Breast epithelium (tissue), 4 donors: ENCODE data around the gene INHA. TPM values are rescaled to one million over a fixed set of nuclear protein-coding genes. Genes with fewer than 3 reads are reported as not detected.

Experiments used
- DNase-seq, 2 donors: peaks; one replicate each; pipeline ENCODE4 v3.0.0-alpha.2; 2019; ENCODE audit warnings: low spot score in 2 of 2
- H3K27ac ChIP-seq, 2 donors: fragments of 200-600 bp; sonication (generic) in 1 of 2; one replicate each; pipeline ENCODE4 v1.5.1; 2016 to 2019; ENCODE audit warnings: mild to moderate bottlenecking in 1 of 2
- H3K27me3 ChIP-seq, 2 donors: fragments of 200-600 bp; sonication (generic) in 1 of 2; one replicate each; pipeline versions ENCODE4 v1.5.1 to v1.6.0; 2017 to 2019; ENCODE audit warnings: control low read depth in 1 of 2, mild to moderate bottlenecking in 1 of 2
- H3K36me3 ChIP-seq: fragments of 200-600 bp; one replicate; pipeline ENCODE4 v1.5.1; 2019
- H3K4me1 ChIP-seq, 2 donors: fragments of 200-600 bp; sonication (generic); one replicate each; pipeline ENCODE4 v1.5.1; 2016 to 2019; ENCODE audit warnings: control low read depth in 1 of 2
- H3K4me3 ChIP-seq, 3 donors: fragments of 200-600 bp; sonication (generic); 1 replicate in 2 of 3; 2 replicates in 1 of 3; pipeline ENCODE4 v1.5.1; 2016 to 2019; ENCODE audit warnings: mild to moderate bottlenecking in 3 of 3, moderate library complexity in 2 of 3
- H3K9me3 ChIP-seq, 2 donors: fragments of 200-600 bp; sonication (generic) in 1 of 2; one replicate each; pipeline ENCODE4 v1.5.1; 2016 to 2019; ENCODE audit warnings: control low read depth in 1 of 2
- CTCF ChIP-seq, 3 donors: fragments of 450-650 bp; IDR thresholded peaks; one replicate each; pipeline ENCODE4 v1.5.1; 2016 to 2017; ENCODE audit warnings: antibody characterized with exemption in 3 of 3, mild to moderate bottlenecking in 3 of 3, moderate library complexity in 3 of 3
- POLR2A ChIP-seq: fragments of 450-650 bp; IDR thresholded peaks from one replicate; pipeline ENCODE4 v1.6.1; 2016; ENCODE audit warnings: antibody characterized with exemption, mild to moderate bottlenecking, moderate library complexity
- POLR2AphosphoS5 ChIP-seq, 3 donors: sonication (generic); formaldehyde crosslinking; IDR thresholded peaks; one replicate each; pipeline ENCODE4 v1.6.1; 2017; ENCODE audit warnings: antibody characterized with exemption in 3 of 3
- intact Hi-C: fragments of 100-400 bp; cut with DNase I; formaldehyde crosslinking; loops from one replicate; pipeline ENCODE4 v1.15.1; 2023; ENCODE audit warnings: low total_unique reads
- total RNA-seq, 3 donors: library from RNA; depleted of rRNA; stranded (reverse); fragments of >200 nt; gene quantifications; one replicate each; pipeline ENCODE4 v1.1.0, GENCODE V29; 2016

Gene INHA
- total RNA-seq, 3 donors from 2014 or later, result 0.64 to 0.73 TPM; not detected in 1

GRCh38 chr2:219616550-219616949 lies 44.4 kb downstream of the INHA start:
- intact Hi-C loops, result no loop called here
- no peak for DNase-seq

GRCh38 chr2:219618733-219619122 lies 46.6 kb downstream of the INHA start:
- Histone ChIP-seq H3K9me3 (no peaks in the 10 kb centered on the region), H3K27me3 (no peaks in the 10 kb centered on the region), H3K27ac (no peak overlapping the region), H3K36me3 (no peaks in the 10 kb centered on the region), H3K4me1 (no peaks in the 10 kb centered on the region), H3K4me3 (no peak overlapping the region)
- DNase-seq, result no peak
- intact Hi-C loops, result no loop called here
- TF ChIP-seq POLR2AphosphoS5 (IDR thresholded peaks at IDR 0.05), result no peak
- TF ChIP-seq CTCF (IDR thresholded peaks at IDR 0.05), result no peak
- TF ChIP-seq POLR2A, result no peak

More at GRCh38 chr2:219616550-219616949, 44.4 kb downstream of the INHA start:
- Histone ChIP-seq H3K36me3 (no peaks in the 10 kb centered on the region), H3K27me3 (no peaks in the 10 kb centered on the region), H3K27ac (no peak overlapping the region), H3K4me3 (no peak overlapping the region), H3K4me1 (no peaks in the 10 kb centered on the region), H3K9me3 (no peaks in the 10 kb centered on the region)
- TF ChIP-seq POLR2AphosphoS5 (IDR thresholded peaks at IDR 0.05) (no peak), CTCF (IDR thresholded peaks at IDR 0.05) (no peak)

- no peak overlapping the region for H3K4me3 ChIP-seq
- H3K4me1 ChIP-seq, result no peaks in the 10 kb centered on the region
- H3K36me3 ChIP-seq, result no peaks in the 10 kb centered on the region
- intact Hi-C loops, result no loop called here
- no peaks in the 10 kb centered on the region for H3K27me3 ChIP-seq
- no peak overlapping the region for H3K27ac ChIP-seq
- H3K9me3 ChIP-seq, result no peaks in the 10 kb centered on the region
- TF ChIP-seq CTCF (IDR thresholded peaks at IDR 0.05) (no peak), POLR2A (no peak), POLR2AphosphoS5 (IDR thresholded peaks at IDR 0.05) (no peak)
- no peak for DNase-seq
Measured at GRCh38 chr2:219619235-219619634, 47.1 kb downstream of the INHA start.

- TF ChIP-seq POLR2A, result no peak
- TF ChIP-seq POLR2AphosphoS5 (IDR thresholded peaks at IDR 0.05), result no peak
- intact Hi-C loops, result no loop called here
- DNase-seq, result no peak
- H3K36me3 ChIP-seq, result no peaks in the 10 kb centered on the region
- H3K27me3 ChIP-seq, result no peaks in the 10 kb centered on the region
- H3K27ac ChIP-seq, result no peak overlapping the region
- no peaks in the 10 kb centered on the region for H3K9me3 ChIP-seq
- no peaks in the 10 kb centered on the region for H3K4me1 ChIP-seq
- H3K4me3 ChIP-seq, result no peak overlapping the region
Measured at GRCh38 chr2:219620546-219620945, 48.4 kb downstream of the INHA start.

GRCh38 chr2:219621935-219622334 lies 49.8 kb downstream of the INHA start:
- no peaks in the 10 kb centered on the region for H3K36me3 ChIP-seq
- intact Hi-C loops, result no loop called here
- H3K27me3 ChIP-seq, result no peaks in the 10 kb centered on the region
- DNase-seq, result no peak
- H3K4me1 ChIP-seq, result no peaks in the 10 kb centered on the region
- TF ChIP-seq CTCF (IDR thresholded peaks at IDR 0.05) (no peak), POLR2A (no peak), POLR2AphosphoS5 (IDR thresholded peaks at IDR 0.05) (no peak)
- no peaks in the 10 kb centered on the region for H3K9me3 ChIP-seq
- no peak overlapping the region for H3K27ac ChIP-seq
- no peak overlapping the region for H3K4me3 ChIP-seq

GRCh38 chr2:219622472-219622871 lies 50.4 kb downstream of the INHA start:
- Histone ChIP-seq H3K9me3 (no peaks in the 10 kb centered on the region), H3K4me1 (no peaks in the 10 kb centered on the region), H3K36me3 (no peaks in the 10 kb centered on the region), H3K27ac (no peak overlapping the region), H3K4me3 (no peak overlapping the region), H3K27me3 (no peaks in the 10 kb centered on the region)
- no peak for TF ChIP-seq CTCF (IDR thresholded peaks at IDR 0.05)
- TF ChIP-seq POLR2A, result no peak
- TF ChIP-seq POLR2AphosphoS5 (IDR thresholded peaks at IDR 0.05), result no peak
- intact Hi-C loops, result no loop called here
- no peak for DNase-seq
